IMR-90 (cell line): ENCODE data around the gene FREM3.
"Not testable (repeated sequence)": the region's sequence is repeated elsewhere in the genome, so short reads cannot be mapped to it uniquely, and the experiment has no call there.

Experiments used
- BHLHE40 ChIP-seq: fragments of 150-350 bp; IDR thresholded peaks from 2 replicates; pipeline ENCODE4 v1.6.1; 2016; ENCODE audit warnings: mild to moderate bottlenecking, low read depth, low read length
- CEBPB ChIP-seq: IDR thresholded peaks from 2 replicates; pipeline ENCODE4 v1.6.1; 2012; ENCODE audit warnings: low read depth, low read length, improper control_type of control experiment
- FOS ChIP-seq: fragments of 150-350 bp; IDR thresholded peaks from 2 replicates; pipeline ENCODE4 v1.6.1; 2016; ENCODE audit warnings: low read depth, low read length
- MAFK ChIP-seq: IDR thresholded peaks from 2 replicates; pipeline ENCODE4 v1.6.1; 2012; ENCODE audit warnings: low read depth, low read length, improper control_type of control experiment
- MAZ ChIP-seq: IDR thresholded peaks from 2 replicates; pipeline ENCODE4 v1.6.1; 2012; ENCODE audit warnings: low read depth, mild to moderate bottlenecking, low read length, improper control_type of control experiment, moderate library complexity, borderline replicate concordance
- MXI1 ChIP-seq: IDR thresholded peaks from 2 replicates; pipeline ENCODE4 v1.6.1; 2012; ENCODE audit warnings: low read depth, mild to moderate bottlenecking, low read length, moderate library complexity, borderline replicate concordance
- NFE2L2 ChIP-seq: fragments of 150-350 bp; IDR thresholded peaks from 2 replicates; pipeline ENCODE4 v1.6.1; 2016; ENCODE audit warnings: low read depth, mild to moderate bottlenecking, low read length
- POLR2A ChIP-seq: IDR thresholded peaks from 2 replicates; pipeline ENCODE4 v1.6.1; 2012; ENCODE audit warnings: mild to moderate bottlenecking, low read depth, low read length
- RAD21 ChIP-seq: IDR thresholded peaks from 2 replicates; pipeline ENCODE4 v1.6.1; 2012; ENCODE audit warnings: low read length, improper control_type of control experiment
- RFX5 ChIP-seq: IDR thresholded peaks from 2 replicates; pipeline ENCODE4 v1.8.0; 2012; ENCODE audit warnings: low read depth, mild to moderate bottlenecking, low read length, moderate library complexity
- SMC3 ChIP-seq: fragments of 150-350 bp; IDR thresholded peaks from 2 replicates; pipeline ENCODE4 v1.6.1; 2016; ENCODE audit warnings: low read depth, mild to moderate bottlenecking, antibody characterized with exemption, low read length, moderate library complexity
- TF ChIP-seq, protein P1 (sequence below): conservative IDR thresholded peaks from 2 replicates; pipeline ENCODE4 v1.5.1; 2012; ENCODE audit warnings: mild to moderate bottlenecking, low read depth, low read length, improper control_type of control experiment
- TF ChIP-seq, protein P2 (sequence below): fragments of 150-350 bp; IDR thresholded peaks from 2 replicates; pipeline ENCODE4 v1.6.1; 2016; ENCODE audit warnings: low read depth, mild to moderate bottlenecking, low read length, moderate library complexity, borderline replicate concordance
- TF ChIP-seq, protein P3 (sequence below): fragments of 150-350 bp; IDR thresholded peaks from 2 replicates; pipeline ENCODE4 v1.6.1; 2017; ENCODE audit warnings: mild to moderate bottlenecking, antibody characterized with exemption, low read length, low read depth

DNA sequence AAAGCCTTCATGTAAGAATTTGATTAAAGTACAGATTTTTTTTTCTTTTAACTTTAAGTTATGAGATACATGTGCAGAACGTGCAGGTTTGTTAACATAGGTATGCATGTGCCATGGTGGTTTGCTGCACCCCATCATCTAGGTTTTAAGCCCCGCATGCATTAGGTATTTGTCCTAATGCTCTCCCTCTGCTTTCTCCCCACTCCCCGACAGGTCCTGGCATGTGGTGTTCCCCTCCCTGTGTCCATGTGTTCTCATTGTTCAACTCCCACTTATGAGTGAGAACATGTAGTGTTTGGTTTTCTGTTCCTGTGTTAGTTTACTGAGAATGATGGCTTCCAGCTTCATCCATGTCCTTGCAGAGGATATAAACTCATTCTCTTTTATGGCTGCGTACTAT lies 172.4 kb downstream of the FREM3 start:
- TF ChIP-seq, protein P1, sequence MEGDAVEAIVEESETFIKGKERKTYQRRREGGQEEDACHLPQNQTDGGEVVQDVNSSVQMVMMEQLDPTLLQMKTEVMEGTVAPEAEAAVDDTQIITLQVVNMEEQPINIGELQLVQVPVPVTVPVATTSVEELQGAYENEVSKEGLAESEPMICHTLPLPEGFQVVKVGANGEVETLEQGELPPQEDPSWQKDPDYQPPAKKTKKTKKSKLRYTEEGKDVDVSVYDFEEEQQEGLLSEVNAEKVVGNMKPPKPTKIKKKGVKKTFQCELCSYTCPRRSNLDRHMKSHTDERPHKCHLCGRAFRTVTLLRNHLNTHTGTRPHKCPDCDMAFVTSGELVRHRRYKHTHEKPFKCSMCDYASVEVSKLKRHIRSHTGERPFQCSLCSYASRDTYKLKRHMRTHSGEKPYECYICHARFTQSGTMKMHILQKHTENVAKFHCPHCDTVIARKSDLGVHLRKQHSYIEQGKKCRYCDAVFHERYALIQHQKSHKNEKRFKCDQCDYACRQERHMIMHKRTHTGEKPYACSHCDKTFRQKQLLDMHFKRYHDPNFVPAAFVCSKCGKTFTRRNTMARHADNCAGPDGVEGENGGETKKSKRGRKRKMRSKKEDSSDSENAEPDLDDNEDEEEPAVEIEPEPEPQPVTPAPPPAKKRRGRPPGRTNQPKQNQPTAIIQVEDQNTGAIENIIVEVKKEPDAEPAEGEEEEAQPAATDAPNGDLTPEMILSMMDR, result not testable (repeated sequence)
- TF ChIP-seq RFX5, POLR2A, MXI1, FOS, MAFK, RAD21, CEBPB, SMC3, MAZ, NFE2L2, BHLHE40: not testable (repeated sequence)
- TF ChIP-seq, protein P2, sequence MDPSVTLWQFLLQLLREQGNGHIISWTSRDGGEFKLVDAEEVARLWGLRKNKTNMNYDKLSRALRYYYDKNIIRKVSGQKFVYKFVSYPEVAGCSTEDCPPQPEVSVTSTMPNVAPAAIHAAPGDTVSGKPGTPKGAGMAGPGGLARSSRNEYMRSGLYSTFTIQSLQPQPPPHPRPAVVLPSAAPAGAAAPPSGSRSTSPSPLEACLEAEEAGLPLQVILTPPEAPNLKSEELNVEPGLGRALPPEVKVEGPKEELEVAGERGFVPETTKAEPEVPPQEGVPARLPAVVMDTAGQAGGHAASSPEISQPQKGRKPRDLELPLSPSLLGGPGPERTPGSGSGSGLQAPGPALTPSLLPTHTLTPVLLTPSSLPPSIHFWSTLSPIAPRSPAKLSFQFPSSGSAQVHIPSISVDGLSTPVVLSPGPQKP, result not testable (repeated sequence)
- TF ChIP-seq, protein P3, sequence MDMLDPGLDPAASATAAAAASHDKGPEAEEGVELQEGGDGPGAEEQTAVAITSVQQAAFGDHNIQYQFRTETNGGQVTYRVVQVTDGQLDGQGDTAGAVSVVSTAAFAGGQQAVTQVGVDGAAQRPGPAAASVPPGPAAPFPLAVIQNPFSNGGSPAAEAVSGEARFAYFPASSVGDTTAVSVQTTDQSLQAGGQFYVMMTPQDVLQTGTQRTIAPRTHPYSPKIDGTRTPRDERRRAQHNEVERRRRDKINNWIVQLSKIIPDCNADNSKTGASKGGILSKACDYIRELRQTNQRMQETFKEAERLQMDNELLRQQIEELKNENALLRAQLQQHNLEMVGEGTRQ, result not testable (repeated sequence)
